NCI-H1417 treated with DMSO at 0.1 percent for 48 hours (cell line): Measurements from ENCODE around the gene UPK1B.

Experiments
- DNase-seq: peaks from one replicate; lab custom pipeline; 2025; lab: John Stamatoyannopoulos, UW

The UPK1B gene

DNA sequence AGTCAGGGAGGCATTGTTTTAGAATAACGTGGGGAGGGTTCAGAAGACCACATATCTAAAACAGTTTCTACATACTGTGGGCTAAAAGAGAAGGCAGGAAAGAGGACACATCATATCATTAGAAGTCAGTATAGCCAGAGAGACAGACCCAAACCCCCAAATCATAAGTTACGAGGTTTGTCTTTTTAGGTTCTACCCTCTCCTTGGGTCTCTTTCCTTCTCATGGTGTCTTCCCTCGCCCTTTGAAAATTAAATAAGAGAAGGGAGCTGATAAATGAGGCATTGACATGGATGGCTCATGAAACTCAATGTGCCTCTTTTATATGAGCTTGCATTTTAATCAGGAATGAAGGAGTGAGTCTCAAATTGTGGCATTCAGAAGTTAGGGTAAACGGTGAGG is 3.4 kb downstream of the UPK1B start:
- DNase-seq = no peak

- DNase-seq = no peak
Observed at GRCh38 chr3:119177321-119177720, 3.9 kb downstream of the UPK1B start.

DNA sequence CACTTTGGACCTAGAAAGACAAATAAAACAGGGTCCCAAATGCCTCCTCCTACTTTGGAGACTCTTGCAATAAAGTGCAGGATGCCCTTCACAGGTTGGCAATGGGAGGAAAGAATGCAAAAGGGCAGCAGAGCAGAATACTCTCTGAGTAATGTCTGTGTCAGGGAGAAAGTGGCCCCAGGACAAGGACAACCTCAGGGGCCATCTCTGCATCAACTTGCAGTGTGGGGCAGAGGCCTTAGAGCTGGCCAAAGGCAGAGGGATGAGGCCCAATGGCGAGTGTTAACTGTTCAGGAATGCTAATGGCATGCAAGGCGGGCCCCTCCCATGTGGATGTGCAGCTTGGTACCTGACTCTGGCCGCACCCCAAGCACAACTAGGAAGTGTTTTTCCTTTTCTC is 8.4 kb downstream of the UPK1B start:
- DNase-seq = no peak

DNA sequence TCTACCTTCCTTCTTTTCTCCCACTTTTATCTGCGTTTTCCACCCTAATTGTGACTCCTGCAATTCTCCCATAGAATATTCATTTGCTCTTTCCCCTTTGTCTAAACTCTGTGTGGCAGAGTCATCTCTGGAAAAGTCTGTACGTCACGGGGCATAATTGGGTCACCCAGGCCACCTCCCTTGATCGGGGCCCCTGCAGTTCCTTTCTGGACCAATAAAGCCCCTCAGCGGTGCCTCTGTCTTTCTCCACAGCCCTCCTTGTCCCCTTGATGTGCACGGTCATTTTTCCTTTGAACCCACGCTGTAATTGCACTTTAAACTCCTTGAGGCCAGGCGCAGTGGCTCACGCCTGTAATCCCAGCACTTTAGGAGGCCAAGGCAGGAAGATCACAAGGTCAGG is 10.7 kb downstream of the UPK1B start:
- DNase-seq = no peak

GRCh38 chr3:119184796-119185570 is 11.6 kb downstream of the UPK1B start:
- no peak for DNase-seq

DNA sequence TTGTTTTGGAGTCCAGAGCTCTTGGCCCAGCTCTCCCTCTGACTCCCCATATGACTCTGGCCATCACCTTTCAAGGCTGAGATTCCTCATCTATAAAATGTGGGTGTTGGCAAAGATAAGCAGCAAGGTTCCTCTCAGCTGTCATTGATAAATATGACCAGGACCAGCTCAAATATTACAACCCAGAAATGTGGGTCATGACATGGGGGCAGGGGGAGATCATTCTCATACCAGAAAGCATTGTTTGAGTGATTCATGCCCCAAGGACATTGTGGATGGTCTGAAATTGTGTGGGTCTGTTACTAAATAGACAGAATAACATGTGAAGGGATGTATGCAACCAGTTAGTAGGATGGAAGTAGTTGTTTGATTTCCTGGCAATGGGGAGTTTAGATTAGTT is 13.9 kb downstream of the UPK1B start:
- no peak for DNase-seq

GRCh38 chr3:119191800-119192199 is 18.4 kb downstream of the UPK1B start:
- DNase-seq = no peak

DNA sequence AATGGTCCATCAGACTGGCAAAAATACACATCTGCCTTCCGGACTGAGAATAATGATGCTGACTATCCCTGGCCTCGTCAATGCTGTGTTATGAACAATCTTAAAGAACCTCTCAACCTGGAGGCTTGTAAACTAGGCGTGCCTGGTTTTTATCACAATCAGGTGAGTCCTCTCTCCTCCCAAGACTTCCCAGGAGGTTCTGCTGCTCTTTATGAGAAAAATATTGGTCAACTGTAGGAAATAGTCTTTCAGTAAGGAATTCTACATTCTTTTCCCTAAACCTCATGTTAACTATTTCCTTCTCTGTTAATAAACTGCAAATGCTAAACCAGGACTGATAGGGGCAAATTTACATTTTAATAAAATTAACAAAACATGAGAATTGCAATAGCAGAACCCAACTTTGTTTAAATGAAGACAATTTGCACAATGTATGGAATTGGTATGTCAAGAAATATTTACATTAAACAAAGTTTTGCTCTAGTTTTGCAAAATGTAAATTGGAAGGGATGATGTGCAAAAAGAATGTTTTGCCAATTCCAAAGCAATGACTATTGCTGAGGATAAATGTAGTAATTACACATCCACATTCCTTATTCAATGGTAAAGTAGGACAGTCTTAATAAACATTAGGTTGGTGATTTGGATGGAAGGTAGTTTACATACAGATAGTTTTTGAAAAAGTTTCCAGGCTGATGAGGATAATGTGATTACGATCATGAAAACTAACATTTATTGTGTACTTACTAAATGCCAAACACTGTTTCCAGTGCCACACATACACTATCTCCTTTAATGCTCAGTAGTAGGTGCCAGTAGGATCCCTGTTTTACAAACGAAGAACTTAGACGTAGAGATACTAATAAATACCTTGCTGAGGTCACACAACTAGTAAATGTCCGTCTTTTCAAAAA is 21.1 kb downstream of the UPK1B start:
- DNase-seq = no peak

GRCh38 chr3:119195151-119195476 is 21.7 kb downstream of the UPK1B start:
- DNase-seq = no peak

DNA sequence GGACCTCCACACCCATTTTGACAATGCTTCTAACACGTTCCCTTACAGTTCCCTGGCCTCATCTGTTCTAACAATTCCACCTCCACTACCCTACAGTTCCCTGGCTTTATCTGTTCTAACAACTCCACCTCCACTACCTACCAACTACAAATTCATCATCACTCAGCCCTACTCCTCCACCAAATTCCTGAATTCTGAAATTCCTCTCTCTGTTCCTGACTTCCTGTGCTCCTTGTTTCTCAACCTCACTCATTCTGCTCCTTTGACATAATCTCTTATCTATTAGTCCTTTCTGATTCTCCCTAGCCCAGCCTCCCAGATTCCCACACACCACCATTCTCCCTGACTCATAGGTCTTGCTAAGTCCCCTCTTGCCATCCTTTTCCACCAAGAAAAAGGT is 22.5 kb downstream of the UPK1B start:
- DNase-seq = no peak

GRCh38 chr3:119205209-119205608 is 31.8 kb downstream of the UPK1B start:
- DNase-seq = no peak

DNA sequence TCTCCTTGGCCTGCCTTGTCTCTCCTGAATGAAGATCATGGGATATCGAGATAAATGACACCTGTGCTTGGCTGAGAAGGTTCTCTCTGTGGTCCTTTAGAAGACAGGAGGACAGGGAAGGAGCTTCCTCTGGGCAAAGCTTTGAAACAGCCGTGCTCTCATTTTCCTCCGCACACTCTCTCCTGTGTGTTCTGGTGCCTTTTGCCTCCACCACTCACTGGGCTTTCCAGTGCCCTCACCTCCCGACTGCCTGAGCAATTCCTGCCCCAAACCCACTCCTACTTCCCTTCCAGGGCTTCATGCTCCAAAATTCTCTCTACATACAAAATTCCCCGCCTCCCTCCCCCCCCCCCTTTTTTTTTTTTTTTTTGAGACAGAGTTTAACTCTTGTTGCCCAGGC is 32.3 kb downstream of the UPK1B start:
- DNase-seq = no peak

DNA sequence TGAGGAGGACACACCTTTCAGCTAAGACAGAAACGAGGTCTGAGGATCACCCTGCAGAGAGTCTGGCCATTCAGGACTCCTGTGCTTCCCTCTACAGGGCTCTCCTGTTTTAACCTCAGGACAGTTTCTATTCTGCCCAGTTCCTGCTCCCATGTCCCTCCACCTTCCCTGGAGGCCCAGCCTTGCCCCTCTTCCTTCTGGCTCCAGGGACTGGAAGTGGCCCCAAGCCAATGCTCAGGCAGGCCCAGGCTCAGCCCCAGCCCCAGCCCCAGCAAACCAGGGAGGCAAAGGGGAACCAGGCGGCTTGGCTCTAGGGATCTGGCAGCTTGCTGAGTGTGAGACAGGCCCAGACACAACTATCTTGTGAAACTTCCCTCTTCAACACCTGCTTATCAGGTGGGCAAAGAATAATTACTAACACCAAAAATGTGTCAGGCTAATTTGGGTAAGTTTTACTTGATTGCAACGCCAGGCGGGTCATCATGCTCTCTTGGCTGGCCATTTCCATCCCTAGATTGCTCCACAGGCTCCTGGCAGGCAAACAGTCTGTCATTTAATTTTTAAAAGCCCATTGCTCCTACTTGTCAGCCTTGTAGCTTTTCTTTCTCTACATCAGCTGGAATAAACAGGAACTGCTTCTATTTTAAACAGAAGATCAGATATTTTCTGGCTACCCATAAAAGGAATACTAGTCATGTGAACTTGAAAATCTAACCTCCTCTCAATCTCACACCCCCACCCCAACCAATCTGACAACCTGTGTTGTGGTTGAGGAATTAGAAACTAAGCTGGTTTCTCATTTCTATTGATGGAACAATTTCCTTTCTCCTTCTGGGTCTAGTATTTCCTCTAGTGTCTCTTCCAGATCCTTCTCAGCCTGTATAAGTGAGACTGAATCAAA is 33.5 kb downstream of the UPK1B start:
- DNase-seq = no peak

- DNase-seq = no peak
Observed at GRCh38 chr3:119207512-119207875, 34.1 kb downstream of the UPK1B start.

DNA sequence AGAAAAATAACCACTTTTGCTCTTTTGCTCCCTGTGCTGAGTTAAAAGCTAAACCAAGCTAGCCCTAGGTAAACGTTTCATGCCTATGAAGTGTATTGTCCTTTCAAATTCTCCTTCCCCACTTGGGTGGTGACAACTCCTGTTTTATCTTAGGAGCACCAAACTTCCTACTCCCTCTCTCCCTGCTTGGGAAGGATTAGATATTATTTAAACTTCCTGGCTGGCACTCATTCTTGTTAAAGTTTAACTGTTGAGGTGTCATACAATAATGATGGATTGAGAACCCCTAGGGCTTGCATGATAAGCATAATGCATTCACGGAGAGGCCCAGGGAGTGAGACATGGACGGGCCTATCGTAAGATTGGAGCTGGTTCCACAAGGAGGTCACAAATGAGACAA is 37.8 kb downstream of the UPK1B start:
- no peak for DNase-seq

DNA sequence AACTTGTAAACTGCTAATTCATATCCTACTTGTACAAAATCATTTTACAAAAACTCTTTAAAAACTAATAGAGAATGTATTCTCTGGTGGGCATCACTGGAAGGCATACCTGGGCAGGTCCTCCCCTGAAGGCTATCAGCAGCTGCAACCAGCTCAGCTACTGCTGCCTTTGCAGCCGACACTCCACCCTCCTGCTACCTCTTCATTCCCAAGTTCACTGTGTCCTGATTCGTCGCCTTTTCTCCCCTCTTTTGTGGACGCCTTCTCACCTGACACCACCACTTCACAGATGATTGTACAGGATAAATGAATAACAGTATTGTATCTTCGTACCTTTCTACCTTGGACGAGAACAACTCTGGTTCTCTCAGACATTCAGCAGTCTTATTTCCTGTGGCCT is 38.4 kb downstream of the UPK1B start:
- DNase-seq = no peak

DNA sequence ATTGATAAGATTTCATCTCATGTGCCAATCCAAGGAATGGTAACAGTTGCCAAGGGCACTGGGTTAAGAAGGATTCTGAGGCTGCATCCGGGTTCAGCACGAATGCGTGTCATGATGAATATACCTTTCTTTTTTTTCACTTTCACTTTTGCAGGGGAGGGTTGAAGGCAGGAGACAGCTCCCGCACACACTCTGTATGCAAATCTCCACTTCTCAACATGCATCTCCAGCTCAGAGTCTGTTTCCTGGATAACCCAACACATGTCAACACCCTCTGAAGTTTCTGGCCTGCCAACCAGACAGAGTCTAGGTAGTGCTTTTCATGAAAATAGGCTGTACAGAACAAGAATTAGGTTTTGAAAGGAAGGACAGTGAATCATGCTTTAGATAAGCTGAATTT is 45.7 kb downstream of the UPK1B start:
- no peak for DNase-seq

- no peak for DNase-seq
Observed at GRCh38 chr3:119220198-119220597, 46.8 kb downstream of the UPK1B start.

- no peak for DNase-seq
Observed at GRCh38 chr3:119220970-119221667, 47.7 kb downstream of the UPK1B start.

DNA sequence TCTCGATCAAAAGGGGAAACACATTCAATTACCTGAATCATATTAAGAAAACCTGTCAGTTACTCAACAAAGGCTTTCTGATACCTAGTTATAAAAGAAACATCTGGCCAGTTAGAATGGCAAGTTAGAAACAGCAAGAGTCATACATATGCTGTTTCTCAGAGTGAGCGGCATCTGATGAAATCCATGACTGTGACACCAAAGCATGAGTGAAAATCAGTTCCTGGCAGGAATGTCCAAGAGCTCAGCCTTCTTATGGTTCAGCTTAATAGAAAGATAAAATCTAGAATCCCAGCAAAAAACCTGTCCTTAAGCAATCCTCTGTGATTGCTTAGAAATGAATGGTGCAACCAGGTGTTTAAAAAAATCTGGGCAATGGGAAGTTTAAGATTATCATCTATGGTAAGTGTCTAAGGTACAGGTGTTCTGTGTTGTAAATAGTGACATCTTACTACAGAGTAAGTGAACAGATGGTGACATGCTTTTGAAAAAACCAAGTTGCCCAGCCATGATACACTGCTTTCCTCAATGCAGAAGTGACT is 48.5 kb downstream of the UPK1B start:
- no peak for DNase-seq

GRCh38 chr3:119222391-119222790 is 49.0 kb downstream of the UPK1B start:
- DNase-seq = no peak

DNA sequence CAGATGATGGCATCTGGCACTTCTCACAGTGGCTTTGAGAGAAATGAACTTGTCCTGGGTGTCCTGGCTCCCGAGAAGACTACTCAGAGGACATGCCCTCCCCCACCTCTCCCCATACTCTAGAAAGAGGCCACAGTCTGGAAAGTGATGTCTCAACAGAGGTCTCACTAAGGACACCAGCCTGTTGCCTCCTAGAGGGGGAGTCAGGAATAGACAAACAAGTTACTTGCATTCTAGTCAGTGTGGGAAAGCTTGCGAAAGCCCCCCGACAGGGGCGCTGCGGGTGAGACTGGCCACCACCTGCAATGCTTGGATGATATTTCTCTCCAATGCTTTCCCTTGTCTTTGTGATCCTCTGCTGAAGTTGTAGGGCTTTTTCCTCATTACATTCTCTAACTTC is 50.1 kb downstream of the UPK1B start:
- no peak for DNase-seq
